Esophagus muscularis mucosa (tissue), 4 donors: ENCODE results near the gene SLC25A3. TPM values are rescaled to one million over a fixed set of nuclear protein-coding genes. Genes with fewer than 3 reads are reported as not detected.

Source experiments
- DNase-seq: peaks from one replicate; pipeline ENCODE4 v3.0.0-alpha.2; 2017; ENCODE audit errors: extremely low spot score
- H3K27ac ChIP-seq, 4 donors: fragments of 200-600 bp; sonication (generic); replicated peaks in 1 of 4; 1 replicate in 3 of 4; 2 replicates in 1 of 4; pipeline ENCODE4 v1.5.1; 2016 to 2019; ENCODE audit warnings: mild to moderate bottlenecking in 1 of 4
- H3K27me3 ChIP-seq, 4 donors: fragments of 200-600 bp; sonication (generic); one replicate each; pipeline versions ENCODE4 v1.5.1 to v1.6.0; 2016 to 2019
- H3K36me3 ChIP-seq, 4 donors: fragments of 200-600 bp; sonication (generic); one replicate each; pipeline ENCODE4 v1.5.1; 2016 to 2019
- H3K4me1 ChIP-seq, 4 donors: fragments of 200-600 bp; sonication (generic); one replicate each; pipeline ENCODE4 v1.5.1; 2016 to 2019
- H3K4me3 ChIP-seq, 4 donors: fragments of 200-600 bp; sonication (generic); 1 replicate in 2 of 4; 2 replicates in 2 of 4; pipeline ENCODE4 v1.5.1; 2016 to 2019; ENCODE audit warnings: mild to moderate bottlenecking in 4 of 4, moderate library complexity in 1 of 4
- H3K9me3 ChIP-seq, 4 donors: fragments of 200-600 bp; sonication (generic); 1 replicate in 3 of 4; 2 replicates in 1 of 4; pipeline ENCODE4 v1.5.1; 2016 to 2019
- CTCF ChIP-seq, 3 experiments: fragments of 200-600 bp in 2 of 3; fragments of 450-650 bp in 1 of 3; sonication (generic) in 2 of 3; IDR thresholded peaks; one replicate each; pipeline ENCODE4 v1.5.1; 2017 to 2019; ENCODE audit warnings: antibody characterized with exemption in 3 of 3, mild to moderate bottlenecking in 2 of 3, moderate library complexity in 1 of 3
- EP300 ChIP-seq: sonication (generic); formaldehyde crosslinking; IDR thresholded peaks from one replicate; pipeline ENCODE4 v1.6.1; 2017; ENCODE audit warnings: antibody characterized with exemption
- POLR2A ChIP-seq: fragments of 450-650 bp; IDR thresholded peaks from one replicate; pipeline ENCODE4 v1.6.1; 2017; ENCODE audit warnings: antibody characterized with exemption, moderate library complexity, mild to moderate bottlenecking, low read depth
- POLR2AphosphoS5 ChIP-seq, 2 donors: sonication (generic); formaldehyde crosslinking; IDR thresholded peaks; one replicate each; pipeline ENCODE4 v1.6.1; 2017; ENCODE audit warnings: antibody characterized with exemption in 2 of 2
- WGBS: methylation state at CpG from one replicate; pipeline ENCODE4 v1.1.5; 2018; 5-methylcytosine and 5-hydroxymethylcytosine counted together
- intact Hi-C: fragments of 100-400 bp; cut with DNase I; formaldehyde crosslinking; loops from one replicate; pipeline ENCODE4 v1.15.1; 2023
- total RNA-seq, 4 donors: library from RNA; depleted of rRNA; stranded (reverse); fragments of >200 nt; gene quantifications; one replicate each; pipeline versions ENCODE4 v1.1.0 to v1.2.1, GENCODE V29; 2016

Gene SLC25A3
- total RNA-seq, 4 donors from 2014 or later, result 505 to 652 (median 520) TPM

- H3K4me3 ChIP-seq, result no peak overlapping the region
- no peaks in the 10 kb centered on the region for H3K27me3 ChIP-seq
- intact Hi-C loops, result no loop called here
- no peak for DNase-seq
- H3K27ac ChIP-seq, result no peak overlapping the region
- WGBS, result 85% methylated on average over 5 of the region's 5 CpGs
- H3K9me3 ChIP-seq, result no peaks in the 10 kb centered on the region
- no peaks in the 10 kb centered on the region for H3K4me1 ChIP-seq
- TF ChIP-seq POLR2A, result no peak
- TF ChIP-seq EP300, result no peak
- TF ChIP-seq CTCF (IDR thresholded peaks at IDR 0.05), result no peak
- no peak for TF ChIP-seq POLR2AphosphoS5 (IDR thresholded peaks at IDR 0.05)
- no peaks in the 10 kb centered on the region for H3K36me3 ChIP-seq
These were observed 14.1 kb upstream of the SLC25A3 start for GRCh38 chr12:98579347-98579746.

- 95% methylated on average over 3 of the region's 3 CpGs for WGBS
- intact Hi-C loops, result no loop called here
- H3K27me3 ChIP-seq, result no peaks in the 10 kb centered on the region
- no peaks in the 10 kb centered on the region for H3K36me3 ChIP-seq
- H3K4me3 ChIP-seq, result no peak overlapping the region
- H3K27ac ChIP-seq, result no peak overlapping the region
- no peak for DNase-seq
- TF ChIP-seq CTCF (IDR thresholded peaks at IDR 0.05) (no peak), EP300 (no peak)
- no peaks in the 10 kb centered on the region for H3K4me1 ChIP-seq
- H3K9me3 ChIP-seq, result no peaks in the 10 kb centered on the region
These were observed 13.7 kb upstream of the SLC25A3 start for GRCh38 chr12:98579835-98580234.

- H3K4me3 ChIP-seq, result no peak overlapping the region
- WGBS, result 95% methylated on average over 5 of the region's 5 CpGs
- intact Hi-C loops, result no loop called here
- no peak for TF ChIP-seq POLR2A
- TF ChIP-seq EP300, result no peak
- TF ChIP-seq CTCF (IDR thresholded peaks at IDR 0.05), result no peak
- no peak for TF ChIP-seq POLR2AphosphoS5 (IDR thresholded peaks at IDR 0.05)
- no peaks in the 10 kb centered on the region for H3K4me1 ChIP-seq
- no peaks in the 10 kb centered on the region for H3K27me3 ChIP-seq
- DNase-seq, result no peak
- no peaks in the 10 kb centered on the region for H3K9me3 ChIP-seq
- H3K36me3 ChIP-seq, result no peaks in the 10 kb centered on the region
- no peak overlapping the region for H3K27ac ChIP-seq
These were observed 12.8 kb upstream of the SLC25A3 start for GRCh38 chr12:98580695-98581094.

GRCh38 chr12:98581101-98581500 lies 12.4 kb upstream of the SLC25A3 start:
- Histone ChIP-seq H3K4me3 (no peak overlapping the region), H3K36me3 (no peaks in the 10 kb centered on the region), H3K4me1 (no peaks in the 10 kb centered on the region), H3K27ac (no peak overlapping the region), H3K9me3 (no peaks in the 10 kb centered on the region), H3K27me3 (no peaks in the 10 kb centered on the region)
- WGBS, result 95% methylated on average over 1 of the region's 1 CpG
- TF ChIP-seq EP300 (no peak), POLR2AphosphoS5 (IDR thresholded peaks at IDR 0.05) (no peak), POLR2A (no peak), CTCF (IDR thresholded peaks at IDR 0.05) (no peak)
- no peak for DNase-seq
- intact Hi-C loops, result no loop called here

GRCh38 chr12:98582093-98582492 lies 11.4 kb upstream of the SLC25A3 start:
- no peak for TF ChIP-seq POLR2A
- TF ChIP-seq POLR2AphosphoS5 (IDR thresholded peaks at IDR 0.05), result no peak
- no peak for TF ChIP-seq EP300
- no peak for TF ChIP-seq CTCF (IDR thresholded peaks at IDR 0.05)

More at GRCh38 chr12:98582093-98582492, 11.4 kb upstream of the SLC25A3 start:
- Histone ChIP-seq H3K36me3 (no peaks in the 10 kb centered on the region), H3K4me3 (no peak overlapping the region), H3K27ac (no peak overlapping the region), H3K9me3 (no peaks in the 10 kb centered on the region), H3K27me3 (no peaks in the 10 kb centered on the region), H3K4me1 (no peaks in the 10 kb centered on the region)
- intact Hi-C loops, result no loop called here
- WGBS, result 84% methylated on average over 6 of the region's 6 CpGs
- DNase-seq, result no peak
